ENCODE results near the gene TMED5.

- no peak for TF ChIP-seq CTCF (IDR thresholded peaks at IDR 0.05)
- no peak for TF ChIP-seq POLR2A (IDR thresholded peaks at IDR 0.05)
These were observed 19.9 kb upstream of the TMED5 start for GRCh38 chr1:93200086-93200620.
